Vagina (tissue), 2 donors: ENCODE results near the gene NKG7.

Experiments
- POLR2A ChIP-seq, 2 donors: fragments of 450-650 bp; IDR thresholded peaks; one replicate each; pipeline ENCODE4 v1.6.1; 2017; ENCODE audit warnings: antibody characterized with exemption in 2 of 2, mild to moderate bottlenecking in 2 of 2, moderate library complexity in 2 of 2
- TF ChIP-seq, protein P1 (sequence below), 3 experiments: fragments of 450-650 bp in 2 of 3; fragments of 200-600 bp in 1 of 3; sonication (generic) in 1 of 3; IDR thresholded peaks; one replicate each; pipeline ENCODE4 v1.5.1; 2017 to 2019; ENCODE audit warnings: antibody characterized with exemption in 3 of 3, mild to moderate bottlenecking in 2 of 3, moderate library complexity in 2 of 3

DNA sequence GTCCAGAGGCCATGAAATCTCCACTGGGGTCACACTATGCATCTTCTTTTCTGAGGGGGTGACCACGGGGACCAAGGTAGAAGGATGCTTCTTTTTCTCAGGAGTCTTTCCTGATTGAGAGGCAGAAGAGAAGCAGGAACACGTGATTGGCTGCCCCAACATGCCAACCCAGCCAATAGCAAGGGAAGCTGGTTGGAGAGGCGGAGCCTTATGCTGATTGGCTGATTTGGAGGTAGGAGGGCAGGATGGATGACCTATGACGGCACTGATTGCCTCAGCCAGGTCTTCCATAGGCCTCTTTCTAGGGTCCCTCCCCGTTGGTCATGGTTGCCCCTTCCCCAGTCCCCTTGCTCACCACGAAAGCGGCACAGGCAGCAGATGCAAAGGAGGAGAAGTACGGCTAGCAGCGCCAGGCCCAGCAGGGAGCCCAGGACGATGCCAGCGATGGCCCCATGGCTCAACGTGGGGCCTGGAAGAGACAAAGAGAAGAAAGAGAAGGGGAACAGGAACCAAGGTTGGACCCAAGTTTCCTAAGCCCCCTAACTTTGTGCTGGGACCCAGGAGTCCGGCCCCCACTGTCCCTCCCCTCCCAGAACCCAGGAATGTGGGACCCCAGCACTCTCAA lies 38.5 kb downstream of the NKG7 start:
- TF ChIP-seq, protein P1, sequence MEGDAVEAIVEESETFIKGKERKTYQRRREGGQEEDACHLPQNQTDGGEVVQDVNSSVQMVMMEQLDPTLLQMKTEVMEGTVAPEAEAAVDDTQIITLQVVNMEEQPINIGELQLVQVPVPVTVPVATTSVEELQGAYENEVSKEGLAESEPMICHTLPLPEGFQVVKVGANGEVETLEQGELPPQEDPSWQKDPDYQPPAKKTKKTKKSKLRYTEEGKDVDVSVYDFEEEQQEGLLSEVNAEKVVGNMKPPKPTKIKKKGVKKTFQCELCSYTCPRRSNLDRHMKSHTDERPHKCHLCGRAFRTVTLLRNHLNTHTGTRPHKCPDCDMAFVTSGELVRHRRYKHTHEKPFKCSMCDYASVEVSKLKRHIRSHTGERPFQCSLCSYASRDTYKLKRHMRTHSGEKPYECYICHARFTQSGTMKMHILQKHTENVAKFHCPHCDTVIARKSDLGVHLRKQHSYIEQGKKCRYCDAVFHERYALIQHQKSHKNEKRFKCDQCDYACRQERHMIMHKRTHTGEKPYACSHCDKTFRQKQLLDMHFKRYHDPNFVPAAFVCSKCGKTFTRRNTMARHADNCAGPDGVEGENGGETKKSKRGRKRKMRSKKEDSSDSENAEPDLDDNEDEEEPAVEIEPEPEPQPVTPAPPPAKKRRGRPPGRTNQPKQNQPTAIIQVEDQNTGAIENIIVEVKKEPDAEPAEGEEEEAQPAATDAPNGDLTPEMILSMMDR (IDR thresholded peaks at IDR 0.05), result no peak
- TF ChIP-seq POLR2A (IDR thresholded peaks at IDR 0.05), result no peak
